Brain pericyte (primary cell): Measurements from ENCODE around the gene C1QC.

Source experiments
- DNase-seq: peaks from one replicate; pipeline ENCODE4 v3.0.0-alpha.2; 2012; ENCODE audit warnings: low read depth, low spot score

C1QC gene

GRCh38 chr1:22680726-22681125 is 37.3 kb downstream of the C1QC start:
- DNase-seq: no peak

- no peak for DNase-seq
These were observed 38.3 kb downstream of the C1QC start for GRCh38 chr1:22681556-22682276.

GRCh38 chr1:22683547-22683946 is 40.1 kb downstream of the C1QC start:
- no peak for DNase-seq

GRCh38 chr1:22685591-22686059 is 42.2 kb downstream of the C1QC start:
- no peak for DNase-seq

- DNase-seq: no peak
These were observed 43.8 kb downstream of the C1QC start for GRCh38 chr1:22687191-22687590.

GRCh38 chr1:22688466-22688865 is 45.0 kb downstream of the C1QC start:
- DNase-seq: no peak

- no peak for DNase-seq
These were observed 46.1 kb downstream of the C1QC start for GRCh38 chr1:22689505-22689904.

GRCh38 chr1:22691031-22691753 is 47.8 kb downstream of the C1QC start:
- no peak for DNase-seq

- DNase-seq: no peak
These were observed 50.7 kb downstream of the C1QC start for GRCh38 chr1:22694172-22694571.

GRCh38 chr1:22696610-22697009 is 53.2 kb downstream of the C1QC start:
- no peak for DNase-seq
